Activated CD4-positive, alpha-beta T cell treated with anti-CD3 and anti-CD28 coated beads, Interleukin-2, Interleukin-6, amounts not matched to agents 100 ng/mL and 50 ng/mL, durations not matched to agents 16 hours and 8 hours (primary cell): ENCODE results near the gene CGNL1.
A peak's percentile ranks its signal among the peaks of the same experiment; 100 is the strongest.

Source experiments
- DNase-seq: peaks from one replicate; pipeline ENCODE4 v3.0.0-alpha.2; 2020

The CGNL1 gene

GRCh38 chr15:57375827-57376695 is at the start of gene CGNL1:
CGNL1 (plus strand) TSS chr15:57376505; CDS start chr15:57438000, 61,495 bp downstream.
- DNase-seq = no peak

- no peak for DNase-seq
Observed at GRCh38 chr15:57327985-57328471, 48.3 kb upstream of the CGNL1 start.

GRCh38 chr15:57328479-57328878 is 47.8 kb upstream of the CGNL1 start:
- DNase-seq = no peak

GRCh38 chr15:57328897-57329296 is 47.4 kb upstream of the CGNL1 start:
- DNase-seq = no peak

GRCh38 chr15:57329582-57330367 is 46.5 kb upstream of the CGNL1 start:
- no peak for DNase-seq

GRCh38 chr15:57330619-57331340 is 45.5 kb upstream of the CGNL1 start:
- DNase-seq = no peak

GRCh38 chr15:57332326-57332725 is 44.0 kb upstream of the CGNL1 start:
- DNase-seq = no peak

- no peak for DNase-seq
Observed at GRCh38 chr15:57333487-57333886, 42.8 kb upstream of the CGNL1 start.

- DNase-seq = no peak
Observed at GRCh38 chr15:57334257-57334656, 42.0 kb upstream of the CGNL1 start.

GRCh38 chr15:57335293-57335715 is 41.0 kb upstream of the CGNL1 start:
- DNase-seq = no peak

GRCh38 chr15:57335719-57336118 is 40.6 kb upstream of the CGNL1 start:
- no peak for DNase-seq

- DNase-seq = no peak
Observed at GRCh38 chr15:57337868-57338411, 38.4 kb upstream of the CGNL1 start.

- DNase-seq = no peak
Observed at GRCh38 chr15:57339321-57339720, 37.0 kb upstream of the CGNL1 start.

- peak; percentile 49 for DNase-seq
Observed at GRCh38 chr15:57340682-57341259, 35.5 kb upstream of the CGNL1 start.

GRCh38 chr15:57343048-57343447 is 33.3 kb upstream of the CGNL1 start:
- no peak for DNase-seq

GRCh38 chr15:57343498-57343897 is 32.8 kb upstream of the CGNL1 start:
- no peak for DNase-seq

- DNase-seq = no peak
Observed at GRCh38 chr15:57344282-57344681, 32.0 kb upstream of the CGNL1 start.

- DNase-seq = no peak
Observed at GRCh38 chr15:57345584-57345983, 30.7 kb upstream of the CGNL1 start.

- DNase-seq = no peak
Observed at GRCh38 chr15:57348081-57348480, 28.2 kb upstream of the CGNL1 start.

- DNase-seq = no peak
Observed at GRCh38 chr15:57352535-57353316, 23.6 kb upstream of the CGNL1 start.

GRCh38 chr15:57353317-57353804 is 22.9 kb upstream of the CGNL1 start:
- no peak for DNase-seq
